Uterus (tissue), 2 donors: Measurements from ENCODE around the gene OLIG1.

Source experiments
- POLR2A ChIP-seq, 2 donors: fragments of 450-650 bp; IDR thresholded peaks; one replicate each; pipeline ENCODE4 v1.6.1; 2016; ENCODE audit warnings: antibody characterized with exemption in 2 of 2, mild to moderate bottlenecking in 1 of 2, moderate library complexity in 1 of 2
- TF ChIP-seq, protein P1 (sequence below), 4 experiments: fragments of 200-600 bp in 2 of 4; fragments of 450-650 bp in 2 of 4; sonication (generic) in 2 of 4; IDR thresholded peaks; one replicate each; pipeline ENCODE4 v1.5.1; 2016 to 2019; ENCODE audit warnings: antibody characterized with exemption in 4 of 4, mild to moderate bottlenecking in 2 of 4, moderate library complexity in 1 of 4

DNA sequence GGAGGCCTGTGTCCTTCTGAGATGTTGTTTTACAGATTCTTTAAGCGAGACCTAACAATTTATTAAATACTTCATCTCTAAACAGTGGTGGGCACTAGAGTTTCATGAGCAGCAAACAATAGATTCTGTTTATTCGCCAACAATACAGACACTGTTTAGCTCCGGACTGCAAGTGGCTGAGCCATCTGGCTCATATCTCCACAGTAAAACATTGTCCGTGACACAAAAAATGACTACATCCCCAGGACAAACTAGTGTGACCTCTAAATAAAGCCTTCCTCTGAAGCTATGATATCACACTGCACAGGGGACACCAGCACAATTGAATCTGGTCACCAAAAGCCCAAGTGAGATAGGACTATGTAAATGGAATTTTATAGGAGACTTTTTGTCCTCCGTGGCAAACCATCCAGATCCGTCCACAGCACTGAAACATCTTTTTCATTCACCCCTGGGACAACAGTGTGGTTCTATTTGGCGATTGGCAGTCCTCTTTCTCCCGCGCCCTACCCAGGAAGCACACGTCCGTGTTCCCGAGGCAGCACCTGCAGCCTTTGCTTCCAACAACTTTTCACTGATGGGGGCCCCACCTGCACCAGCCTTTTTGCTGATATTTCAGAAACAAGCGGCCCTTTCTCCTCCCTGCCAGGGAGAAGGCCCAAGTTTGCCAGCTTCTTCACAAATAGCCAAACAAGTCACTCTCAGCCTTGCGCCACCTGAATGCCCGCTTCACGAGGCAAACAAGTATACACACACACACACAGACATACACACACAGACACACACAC is 47.4 kb downstream of the OLIG1 start:
- TF ChIP-seq, protein P1, sequence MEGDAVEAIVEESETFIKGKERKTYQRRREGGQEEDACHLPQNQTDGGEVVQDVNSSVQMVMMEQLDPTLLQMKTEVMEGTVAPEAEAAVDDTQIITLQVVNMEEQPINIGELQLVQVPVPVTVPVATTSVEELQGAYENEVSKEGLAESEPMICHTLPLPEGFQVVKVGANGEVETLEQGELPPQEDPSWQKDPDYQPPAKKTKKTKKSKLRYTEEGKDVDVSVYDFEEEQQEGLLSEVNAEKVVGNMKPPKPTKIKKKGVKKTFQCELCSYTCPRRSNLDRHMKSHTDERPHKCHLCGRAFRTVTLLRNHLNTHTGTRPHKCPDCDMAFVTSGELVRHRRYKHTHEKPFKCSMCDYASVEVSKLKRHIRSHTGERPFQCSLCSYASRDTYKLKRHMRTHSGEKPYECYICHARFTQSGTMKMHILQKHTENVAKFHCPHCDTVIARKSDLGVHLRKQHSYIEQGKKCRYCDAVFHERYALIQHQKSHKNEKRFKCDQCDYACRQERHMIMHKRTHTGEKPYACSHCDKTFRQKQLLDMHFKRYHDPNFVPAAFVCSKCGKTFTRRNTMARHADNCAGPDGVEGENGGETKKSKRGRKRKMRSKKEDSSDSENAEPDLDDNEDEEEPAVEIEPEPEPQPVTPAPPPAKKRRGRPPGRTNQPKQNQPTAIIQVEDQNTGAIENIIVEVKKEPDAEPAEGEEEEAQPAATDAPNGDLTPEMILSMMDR (IDR thresholded peaks at IDR 0.05): no peak
- TF ChIP-seq POLR2A (IDR thresholded peaks at IDR 0.05): no peak
